HepG2 (cell line): ENCODE measurements around the gene BTBD17. TPM values are rescaled to one million over a fixed set of nuclear protein-coding genes. Genes with fewer than 3 reads are reported as not detected.
A peak's percentile ranks its signal among the peaks of the same experiment; 100 is the strongest.

ENCODE experiments used
- ATAC-seq: fragments of 200-7000 bp; cut with Tn5 transposase; 3 replicates; pipeline ENCODE4 v1.9.1; 2020; ENCODE audit warnings: mild to moderate bottlenecking, moderate library complexity
- BruUV-seq: library from RNA; stranded (reverse); fragments of 400-500 nt; replicated peaks from 2 replicates; lab custom pipeline; 2021; lab: Mats Ljungman, UMichigan
- CTCF ChIA-PET: fragments of 300-600 bp; formaldehyde crosslinking; extraction: SDS; loops from one replicate; lab custom pipeline; 2021; ENCODE audit warnings: low total read pairs, inconsistent platforms, low intra/inter-chr PET ratio; lab: Yijun Ruan, JAX
- POLR2A ChIA-PET: fragments of 350-600 bp; sonication (Branson Sonifier 250); formaldehyde crosslinking; loops from one replicate; lab custom pipeline; 2020; ENCODE audit warnings: antibody characterized with exemption, inconsistent platforms; lab: Yijun Ruan, JAX
- DNase-seq: peaks from one replicate; pipeline ENCODE4 v3.0.0-alpha.2; 2015; ENCODE audit warnings: low spot score
- FAIRE-seq: peaks from 3 replicates; lab custom pipeline; 2011; peaks lifted over from hg19 to GRCh38; lab: Jason Lieb, UNC
- H2AFZ ChIP-seq: one replicate; pipeline ENCODE4 v1.6.1; 2011; ENCODE audit warnings: low read length, inconsistent platforms
- H3K27ac ChIP-seq: fragments of 300-600 bp; 3 replicates; pipeline ENCODE4 v1.8.0; 2011; ENCODE audit warnings: mixed run types, mild to moderate bottlenecking, mixed read lengths, low read length, inconsistent platforms; ENCODE audit not compliant: insufficient read depth; ENCODE audit errors: extremely low read length
- H3K27me3 ChIP-seq, 2 experiments: fragments of 200-600 bp in 1 of 2; 2 replicates in 1 of 2; 3 replicates in 1 of 2; pipeline versions ENCODE4 v1.6.0 to v1.8.0; 2011; ENCODE audit warnings: low read length in 2 of 2, mild to moderate bottlenecking in 2 of 2, moderate library complexity in 2 of 2, inconsistent platforms in 1 of 2; ENCODE audit not compliant: insufficient read depth in 2 of 2, control insufficient read depth in 1 of 2
- H3K36me3 ChIP-seq, 2 experiments: fragments of 200-600 bp in 1 of 2; replicated peaks in 1 of 2; 2 replicates in 1 of 2; 3 replicates in 1 of 2; pipeline versions ENCODE4 v1.5.1 to v1.8.0; 2011; ENCODE audit warnings: low read length in 2 of 2, inconsistent platforms in 1 of 2; ENCODE audit not compliant: insufficient read depth in 2 of 2, control insufficient read depth in 1 of 2
- H3K4me1 ChIP-seq: 2 replicates; pipeline ENCODE4 v1.5.1; 2012; ENCODE audit warnings: low read length, inconsistent platforms; ENCODE audit not compliant: insufficient read depth
- H3K4me2 ChIP-seq: 2 replicates; pipeline ENCODE4 v1.6.0; 2011; ENCODE audit warnings: low read depth, low read length, inconsistent platforms
- H3K4me3 ChIP-seq, 3 experiments: fragments of 200-600 bp in 1 of 3; sonication (generic), shearing (Covaris generic) in 1 of 3; replicated peaks in 1 of 3; 2 replicates each; pipeline ENCODE4 v1.5.1; 2011 to 2016; ENCODE audit warnings: low read length in 3 of 3, inconsistent platforms in 2 of 3, low read depth in 2 of 3, mild to moderate bottlenecking in 2 of 3, control low read depth in 1 of 3, mixed read lengths in 1 of 3; ENCODE audit not compliant: insufficient read depth in 1 of 3
- H3K79me2 ChIP-seq: one replicate; pipeline ENCODE4 v1.6.1; 2011; ENCODE audit warnings: low read length, inconsistent platforms; ENCODE audit not compliant: insufficient read depth
- H3K9ac ChIP-seq: 2 replicates; pipeline ENCODE4 v1.6.0; 2011; ENCODE audit warnings: mild to moderate bottlenecking, low read depth, low read length, inconsistent platforms; ENCODE audit not compliant: insufficient read depth
- H3K9me3 ChIP-seq: 2 replicates; pipeline ENCODE4 v1.5.1; 2012; ENCODE audit warnings: mild to moderate bottlenecking, low read length
- H4K20me1 ChIP-seq: 2 replicates; pipeline ENCODE4 v1.6.0; 2011; ENCODE audit warnings: inconsistent platforms, mild to moderate bottlenecking, low read length, moderate library complexity; ENCODE audit not compliant: insufficient read depth
- ATF7 ChIP-seq, 2 experiments: fragments of 450-650 bp in 1 of 2; sonication (generic) in 1 of 2; formaldehyde crosslinking in 1 of 2; IDR thresholded peaks; 2 replicates each; pipeline versions ENCODE4 v1.4.0 to v1.6.1; 2016 to 2020; ENCODE audit warnings: antibody characterized with exemption in 1 of 2, mild to moderate bottlenecking in 1 of 2, missing genetic modification reagents in 1 of 2
- EEA1 ChIP-seq: sonication (generic); formaldehyde crosslinking; IDR thresholded peaks from 2 replicates; pipeline ENCODE4 v1.5.1; 2020; ENCODE audit warnings: mild to moderate bottlenecking, missing genetic modification reagents, borderline replicate concordance
- FOXM1 ChIP-seq: sonication (generic); formaldehyde crosslinking; IDR thresholded peaks from 2 replicates; pipeline ENCODE4 v1.5.0; 2020; ENCODE audit warnings: missing genetic modification reagents
- KAT8 ChIP-seq: IDR thresholded peaks from 2 replicates; pipeline ENCODE4 v1.6.1; 2016; ENCODE audit warnings: missing genetic modification reagents, missing compliant biosample characterization
- NONO ChIP-seq, 2 experiments: fragments of 450-650 bp in 1 of 2; sonication (generic) in 1 of 2; formaldehyde crosslinking in 1 of 2; IDR thresholded peaks in 1 of 2; conservative IDR thresholded peaks in 1 of 2; 2 replicates each; pipeline versions ENCODE4 v1.6.1 to v1.8.0; 2017 to 2022; ENCODE audit warnings: mild to moderate bottlenecking in 1 of 2, missing genetic modification reagents in 1 of 2, moderate library complexity in 1 of 2
- PHF20 ChIP-seq: sonication (generic); formaldehyde crosslinking; IDR thresholded peaks from 2 replicates; pipeline ENCODE4 v1.5.0; 2020; ENCODE audit warnings: mild to moderate bottlenecking, missing genetic modification reagents
- SRF ChIP-seq: IDR thresholded peaks from 2 replicates; pipeline ENCODE4 v1.6.1; 2011; ENCODE audit warnings: mild to moderate bottlenecking, low read depth, low read length, moderate library complexity
- ZNF326 ChIP-seq: sonication (generic); formaldehyde crosslinking; IDR thresholded peaks from 2 replicates; pipeline ENCODE4 v1.4.0; 2020; ENCODE audit warnings: missing genetic modification reagents, borderline replicate concordance
- ZSCAN31 ChIP-seq: sonication (generic); formaldehyde crosslinking; IDR thresholded peaks from 2 replicates; pipeline ENCODE4 v1.5.0; 2020; ENCODE audit warnings: low read depth, mild to moderate bottlenecking, missing genetic modification reagents
- WGBS: methylation state at CpG from one replicate; pipeline ENCODE4 v1.1.6; 2017; ENCODE audit warnings: low lambda C conversion rate; 5-methylcytosine and 5-hydroxymethylcytosine counted together
- in situ Hi-C: cut with HindIII; loops from 2 replicates; pipeline ENCODE4 v1.10.0; 2017; ENCODE audit warnings: low pct_unique_long_range_greater_than_20kb; ENCODE audit not compliant: extremely low pct_ligation_motif_present
- intact Hi-C: fragments of 100-400 bp; cut with micrococcal nuclease; formaldehyde crosslinking; loops from one replicate; pipeline ENCODE4 v1.10.0; 2022; ENCODE audit not compliant: unreplicated experiment
- polyA plus RNA-seq, 8 experiments: library from polyadenylated mRNA; depleted of rRNA in 3 of 8; stranded (reverse) in 7 of 8; unstranded in 1 of 8; fragments of >200 nt; fragmentation: Illumina TruSeq in 4 of 8; extraction: Trizol in 4 of 8; gene quantifications; 2 replicates each; pipeline versions ENCODE4 v1.2.1 to v1.2.3, GENCODE V29; 2011 to 2016; ENCODE audit warnings: low read depth in 4 of 8, missing spikeins in 1 of 8, mixed read lengths in 1 of 8; ENCODE audit not compliant: insufficient read depth in 1 of 8
- total RNA-seq, 5 experiments: library from RNA; depleted of rRNA; stranded (reverse); fragments of >200 nt; fragmentation: Illumina TruSeq; extraction: Trizol; gene quantifications; 2 replicates each; pipeline ENCODE4 v1.2.3, GENCODE V29; 2016; ENCODE audit warnings: low read depth in 1 of 5
- TF ChIP-seq, protein P1 (sequence below): sonication (generic); formaldehyde crosslinking; IDR thresholded peaks from 2 replicates; pipeline ENCODE4 v1.4.0; 2020; ENCODE audit warnings: mild to moderate bottlenecking, missing genetic modification reagents

The BTBD17 gene
- total and polyA plus RNA-seq, 2 of the 13 experiments (the other 11 are each of a cell fraction or from before 2014, with no cell fraction given) = not detected

- TF ChIP-seq, protein P1, sequence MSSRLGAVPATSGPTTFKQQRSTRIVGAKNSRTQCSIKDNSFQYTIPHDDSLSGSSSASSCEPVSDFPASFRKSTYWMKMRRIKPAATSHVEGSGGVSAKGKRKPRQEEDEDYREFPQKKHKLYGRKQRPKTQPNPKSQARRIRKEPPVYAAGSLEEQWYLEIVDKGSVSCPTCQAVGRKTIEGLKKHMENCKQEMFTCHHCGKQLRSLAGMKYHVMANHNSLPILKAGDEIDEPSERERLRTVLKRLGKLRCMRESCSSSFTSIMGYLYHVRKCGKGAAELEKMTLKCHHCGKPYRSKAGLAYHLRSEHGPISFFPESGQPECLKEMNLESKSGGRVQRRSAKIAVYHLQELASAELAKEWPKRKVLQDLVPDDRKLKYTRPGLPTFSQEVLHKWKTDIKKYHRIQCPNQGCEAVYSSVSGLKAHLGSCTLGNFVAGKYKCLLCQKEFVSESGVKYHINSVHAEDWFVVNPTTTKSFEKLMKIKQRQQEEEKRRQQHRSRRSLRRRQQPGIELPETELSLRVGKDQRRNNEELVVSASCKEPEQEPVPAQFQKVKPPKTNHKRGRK (CRISPR knock-in tag) = peak; percentile 95
- TF ChIP-seq ATF7 (IDR thresholded peaks at IDR 0.05) (0 out of 2 replicates have a peak, but pooled peaks have one; percentile 10), ATF7 (CRISPR knock-in tag; IDR thresholded peaks at IDR 0.05) (no peak), ZNF326 (CRISPR knock-in tag) (no peak), NONO (IDR thresholded peaks at IDR 0.05) (0 out of 2 replicates have a peak, but pooled peaks have one; percentile 45), NONO (CRISPR knock-in tag; conservative IDR thresholded peaks at IDR 0.05) (no peak)
Measured at GRCh38 chr17:74389937-74390679, 28.4 kb upstream of the BTBD17 start (continued).

GRCh38 chr17:74389084-74389753 is 27.6 kb upstream of the BTBD17 start:
- H3K4me2 ChIP-seq = no peak overlapping the region
- WGBS = 33% methylated on average over 12 of the region's 12 CpGs
- in situ Hi-C loops = no loop called here

More at GRCh38 chr17:74389084-74389753, 27.6 kb upstream of the BTBD17 start:
- Histone ChIP-seq H3K4me1 (peaks cover 15% of the 10 kb centered on the region), H3K79me2 (no peaks in the 10 kb centered on the region), H3K27ac (no peak overlapping the region), H3K4me3 (no peak overlapping the region), H3K9ac (no peak overlapping the region), H4K20me1 (no peaks in the 10 kb centered on the region), H3K27me3 (peaks cover 5 to 27% of the 10 kb centered on the region in 2 experiments; a peak in 3 of 5 replicates), H3K9me3 (no peaks in the 10 kb centered on the region), H3K36me3 (no peaks in the 10 kb centered on the region), H2AFZ (no peak overlapping the region)
- BruUV-seq = no TSS peak
- TF ChIP-seq PHF20 (CRISPR knock-in tag) (no peak), EEA1 (no peak), SRF (no peak), FOXM1 (no peak), ZSCAN31 (CRISPR knock-in tag) (no peak), KAT8 (no peak)
- intact Hi-C loops = no loop called here
- DNase-seq (no peak), FAIRE-seq (no peak), ATAC-seq (no peak)
- ChIA-PET POLR2A (no interaction called here), CTCF (no interaction called here)
